Head of caudate nucleus (tissue), 42 donors: Measurements from ENCODE around the gene NTMT1.
A peak's percentile ranks its signal among the peaks of the same experiment; 100 is the strongest.

Experiments
- DNase-seq, 42 donors: peaks; one replicate each; pipeline versions ENCODE4 v3.0.0 to v3.0.0-alpha.2; 2020 to 2021; ENCODE audit warnings: mixed read lengths in 7 of 42
- intact Hi-C: fragments of 100-400 bp; cut with DNase I; formaldehyde crosslinking; loops from one replicate; pipeline ENCODE4 v1.15.0; 2022

Gene NTMT1

DNA sequence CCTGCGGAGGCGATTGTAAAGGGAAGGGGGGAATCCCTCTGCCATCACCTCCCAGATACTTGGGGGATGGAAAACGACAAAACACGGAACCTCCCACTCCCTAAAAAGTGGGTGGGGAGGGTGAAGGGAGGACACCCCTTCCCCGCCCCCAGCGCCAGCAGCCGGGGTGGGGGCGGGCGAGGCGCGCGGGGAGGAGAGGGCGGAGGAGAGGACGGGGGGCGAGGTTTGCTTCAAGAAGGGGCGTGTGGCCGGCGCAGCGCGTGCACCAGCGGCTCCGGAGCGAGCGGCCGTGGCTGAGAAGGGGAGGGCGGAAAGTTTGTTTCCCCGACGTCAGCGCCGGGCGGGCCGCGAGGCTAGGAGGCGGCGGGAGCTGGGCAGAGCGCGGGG lies 39.4 kb downstream of the NTMT1 start, which contains the start of gene PRRX2:
Gene PRRX2, plus strand, starts transcription at position 259 of the 387 bp plus-strand sequence. CDS start 221 bp downstream, outside the sequence.
- peak in 1 of 42 donors; percentile 27 for DNase-seq

DNA sequence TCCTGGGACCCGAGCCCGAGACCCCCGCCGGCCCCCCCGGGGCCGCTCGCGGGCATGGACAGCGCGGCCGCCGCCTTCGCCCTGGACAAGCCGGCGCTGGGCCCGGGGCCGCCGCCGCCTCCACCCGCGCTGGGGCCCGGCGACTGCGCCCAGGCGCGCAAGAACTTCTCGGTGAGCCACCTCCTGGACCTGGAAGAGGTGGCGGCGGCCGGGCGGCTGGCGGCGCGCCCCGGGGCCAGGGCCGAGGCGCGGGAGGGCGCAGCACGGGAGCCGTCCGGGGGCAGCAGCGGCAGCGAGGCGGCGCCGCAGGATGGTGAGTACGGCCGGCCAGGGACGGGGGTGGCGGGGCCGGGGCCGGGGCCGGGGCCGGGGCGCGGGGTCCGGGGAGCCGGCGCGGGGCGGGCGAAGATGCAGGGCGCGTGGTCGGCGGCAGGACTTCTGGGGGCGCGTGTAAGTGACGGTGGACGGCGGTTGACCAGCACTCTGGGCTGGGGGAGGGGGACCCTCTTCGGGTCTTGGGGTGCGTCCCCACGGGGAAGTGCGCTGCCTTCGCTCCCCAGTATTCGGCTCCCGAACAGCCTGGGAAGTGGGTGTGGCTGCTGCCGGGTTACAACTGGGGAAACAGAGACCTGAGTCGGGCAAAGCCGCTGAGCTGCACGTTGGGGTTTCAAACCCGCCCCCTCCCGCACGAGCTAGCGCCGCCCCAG lies 40.0 kb downstream of the NTMT1 start:
- no peak for DNase-seq
- intact Hi-C loops: no loop called here

More for the DNA sequence above, 39.4 kb downstream of the NTMT1 start, which contains the start of gene PRRX2:
- intact Hi-C loops: no loop called here

DNA sequence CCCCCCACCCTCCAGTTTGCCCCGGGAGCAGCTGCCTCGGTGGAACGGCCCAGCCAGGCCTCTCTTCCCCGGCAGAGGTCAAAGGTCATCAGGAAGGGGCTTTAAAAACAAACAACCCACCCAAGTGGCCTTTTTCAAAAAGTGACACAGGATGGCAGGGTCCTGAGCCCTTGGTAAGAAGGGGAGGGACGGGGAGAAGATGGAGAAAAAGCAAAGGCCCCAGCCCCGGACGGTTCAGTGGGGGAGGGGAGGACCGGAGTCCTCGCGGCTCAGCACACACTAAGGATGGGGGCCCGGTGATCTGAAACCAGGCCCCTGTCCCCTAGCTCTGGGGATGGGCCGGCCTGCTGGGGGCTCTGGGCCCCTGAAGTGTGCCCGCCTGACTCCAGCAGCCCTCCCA lies 40.6 kb downstream of the NTMT1 start:
- intact Hi-C loops: no loop called here

DNA sequence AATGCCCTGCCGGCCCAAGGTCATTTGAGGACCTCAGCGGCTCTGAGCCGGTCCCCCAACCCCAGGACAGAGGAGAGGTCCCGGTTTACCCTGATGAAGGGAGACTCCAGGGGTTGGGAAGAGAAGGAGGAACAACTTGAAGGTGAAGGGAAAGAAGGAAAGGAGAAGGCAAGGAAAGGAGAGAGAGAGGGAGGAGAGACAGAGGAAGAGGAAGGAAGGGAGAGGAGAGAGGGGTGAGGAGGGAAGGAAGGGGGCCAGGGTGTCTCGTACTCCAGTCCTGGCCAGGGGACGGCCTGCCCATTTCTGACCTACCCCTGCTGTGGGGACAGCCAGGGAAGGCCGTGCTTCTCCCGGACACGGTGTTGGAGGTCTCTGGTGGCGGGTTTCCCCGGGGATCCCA lies 41.4 kb downstream of the NTMT1 start:
- intact Hi-C loops: no loop called here

More for the DNA sequence above, 40.6 kb downstream of the NTMT1 start:
- no peak for DNase-seq

DNA sequence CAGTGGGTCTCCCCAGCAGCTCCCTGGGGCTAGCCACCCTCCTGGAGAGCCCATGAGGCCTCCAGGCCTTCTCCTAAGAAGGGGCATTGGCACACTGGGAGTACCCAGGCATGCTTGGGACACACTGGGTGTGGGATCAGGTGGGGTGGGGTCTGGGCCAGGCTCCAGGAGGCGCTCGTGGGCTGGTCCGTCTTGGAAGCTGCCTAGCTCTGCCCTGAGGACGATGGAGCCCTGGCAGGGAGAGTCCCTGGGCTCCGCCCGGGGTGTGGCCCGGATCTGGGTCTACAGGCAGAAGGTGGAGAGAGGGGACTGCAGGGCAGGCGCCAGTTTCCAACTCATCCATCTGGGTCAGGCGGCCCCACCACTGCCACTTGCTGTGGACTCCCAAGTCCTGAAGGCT lies 41.9 kb downstream of the NTMT1 start:
- DNase-seq: no peak
- intact Hi-C loops: no loop called here

More for the DNA sequence above, 41.4 kb downstream of the NTMT1 start:
- no peak for DNase-seq

DNA sequence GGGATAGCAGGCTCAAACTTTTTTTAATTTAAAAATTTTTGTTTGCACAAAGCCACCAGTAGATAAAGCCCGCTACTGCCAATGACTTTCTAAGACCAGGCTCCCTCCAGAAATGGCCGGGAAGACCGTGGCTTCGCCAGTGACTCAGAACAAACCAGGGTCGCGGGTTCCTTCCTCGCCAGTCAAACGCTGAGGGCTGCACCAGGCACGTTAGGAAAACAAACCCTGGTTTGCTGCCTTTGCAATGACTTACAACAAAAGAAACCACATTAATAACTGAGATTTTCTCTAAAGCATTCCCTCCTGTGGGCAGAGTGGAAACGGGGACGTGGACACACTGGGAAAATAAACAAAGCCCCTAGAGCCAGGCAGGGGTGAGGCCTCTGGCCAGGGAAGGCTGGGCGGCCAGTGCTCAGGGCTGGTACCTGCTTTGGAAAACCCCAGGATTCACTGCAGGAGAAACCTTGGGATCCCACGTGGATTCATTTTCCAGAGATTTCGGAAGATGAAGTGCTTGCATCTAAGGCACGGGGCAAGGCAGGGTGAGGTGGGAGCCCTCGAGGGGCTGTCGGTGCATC lies 43.3 kb downstream of the NTMT1 start:
- intact Hi-C loops: no loop called here
- no peak for DNase-seq

DNA sequence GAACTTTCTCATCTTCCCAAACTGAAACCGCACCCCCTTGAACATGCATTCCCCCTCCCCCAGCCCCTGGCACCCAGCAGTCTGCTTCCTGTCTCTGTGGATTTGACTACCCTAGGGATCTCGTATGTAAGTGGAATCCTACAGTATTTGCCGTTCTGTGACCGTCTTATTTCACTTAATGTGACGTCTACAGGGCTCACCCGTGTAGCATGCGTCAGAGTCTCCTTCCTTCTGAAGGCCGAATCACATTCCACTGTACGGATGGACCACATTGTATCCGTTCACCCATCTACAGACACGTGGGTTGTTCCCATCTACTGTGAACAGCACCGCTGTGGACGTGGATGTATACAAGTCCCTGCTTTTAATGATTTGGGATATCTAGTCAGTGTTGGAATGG lies 44.0 kb downstream of the NTMT1 start:
- intact Hi-C loops: no loop called here
- no peak for DNase-seq

DNA sequence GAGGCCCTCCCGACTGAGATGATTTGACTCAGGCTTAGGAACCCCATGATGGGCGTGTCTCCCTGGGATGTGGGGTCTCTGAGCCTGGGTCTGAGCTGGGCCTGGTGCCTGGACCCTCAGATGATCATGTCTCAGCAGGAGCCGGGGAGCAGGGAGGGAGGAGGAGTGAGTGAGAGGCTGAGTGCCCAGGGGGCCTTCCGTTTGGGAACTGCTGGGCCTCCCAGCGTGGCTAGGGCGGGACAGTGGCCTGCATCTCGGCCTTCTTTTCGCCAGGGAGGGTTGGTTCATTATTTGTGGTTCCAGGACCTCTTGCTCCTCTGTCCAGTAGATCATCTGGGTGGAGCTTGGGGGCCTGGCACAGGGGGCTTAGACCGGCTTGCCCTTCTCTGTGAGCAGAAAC lies 45.1 kb downstream of the NTMT1 start:
- intact Hi-C loops: no loop called here
- no peak for DNase-seq

DNA sequence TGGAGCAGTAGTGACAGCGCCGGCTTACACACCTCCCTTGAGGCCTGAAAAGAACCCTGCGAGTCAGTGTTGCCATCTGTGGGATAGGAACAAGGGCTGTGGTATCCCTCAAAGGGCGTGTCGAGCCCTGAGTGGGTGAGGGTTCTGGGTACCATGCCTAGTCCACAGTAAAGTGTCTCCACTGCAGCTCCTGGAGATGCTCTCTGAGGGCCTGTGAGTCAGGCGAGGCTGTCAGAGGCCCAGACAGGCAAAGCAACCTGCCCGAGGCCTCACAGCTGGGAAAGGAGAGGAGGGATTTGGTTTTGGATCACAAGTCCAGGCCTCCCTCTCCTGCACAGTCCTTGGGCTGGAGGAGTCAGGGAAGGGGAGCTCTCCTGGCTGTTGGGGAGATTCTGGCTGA lies 45.6 kb downstream of the NTMT1 start:
- DNase-seq: no peak
- intact Hi-C loops: no loop called here

DNA sequence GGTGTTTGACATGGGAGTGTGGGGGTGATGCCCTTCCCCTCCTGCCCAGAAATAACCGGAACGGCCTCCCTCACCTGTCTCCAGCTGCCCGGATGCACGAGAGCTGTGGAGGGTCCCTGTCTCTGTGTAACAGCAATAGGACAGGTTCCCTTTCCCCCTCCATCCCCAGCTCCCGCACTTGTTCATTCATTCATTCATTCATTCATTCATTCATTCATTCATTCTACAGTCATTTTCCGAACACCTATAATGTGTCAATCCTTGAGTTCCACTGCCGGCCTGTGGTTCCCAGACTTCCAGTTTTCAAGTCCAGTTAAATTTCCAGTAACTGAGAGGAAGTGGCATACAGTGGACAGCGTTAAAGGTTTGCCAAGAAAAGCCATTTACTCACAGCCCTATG lies 46.7 kb downstream of the NTMT1 start:
- DNase-seq: no peak
- intact Hi-C loops: no loop called here

DNA sequence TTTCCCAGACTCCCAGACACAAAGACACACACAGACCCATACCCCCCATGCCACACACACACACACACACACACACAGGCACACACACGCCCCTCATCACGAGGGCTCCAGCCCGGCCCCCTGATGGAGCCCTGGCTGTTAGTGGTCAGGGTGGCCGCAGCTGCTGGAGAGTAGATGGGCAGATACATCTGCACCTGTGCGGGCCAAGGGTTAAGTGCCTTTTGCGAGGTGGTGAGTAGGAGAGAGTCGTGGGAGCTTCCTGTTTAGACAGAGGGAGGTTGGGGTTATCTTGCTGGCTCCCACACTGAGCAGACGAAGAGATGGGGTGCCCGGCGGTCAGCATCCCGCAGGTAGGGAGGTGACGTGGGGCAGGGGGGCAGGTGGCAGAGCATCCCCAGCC lies 47.6 kb downstream of the NTMT1 start:
- intact Hi-C loops: no loop called here
- no peak for DNase-seq

DNA sequence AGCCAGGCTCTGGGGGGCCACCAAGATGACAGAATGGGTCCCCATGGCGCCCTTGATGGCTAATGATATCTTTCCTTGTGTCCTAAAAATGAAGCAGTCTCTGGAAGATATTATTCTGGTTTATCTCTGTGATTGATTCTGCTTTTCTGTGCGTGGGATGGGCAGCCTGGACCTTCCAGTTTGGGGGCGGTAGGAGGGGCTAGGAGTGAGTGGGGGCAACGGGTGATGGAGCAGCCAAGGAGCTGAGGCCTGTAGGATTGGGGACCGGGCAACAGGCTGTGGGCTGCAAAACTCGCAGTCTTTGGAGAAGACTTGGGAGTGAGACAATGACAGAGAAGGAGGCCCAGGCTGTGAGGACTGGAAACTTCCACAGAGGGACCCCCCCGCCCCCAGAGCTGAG lies 48.3 kb downstream of the NTMT1 start:
- intact Hi-C loops: no loop called here
- no peak for DNase-seq

DNA sequence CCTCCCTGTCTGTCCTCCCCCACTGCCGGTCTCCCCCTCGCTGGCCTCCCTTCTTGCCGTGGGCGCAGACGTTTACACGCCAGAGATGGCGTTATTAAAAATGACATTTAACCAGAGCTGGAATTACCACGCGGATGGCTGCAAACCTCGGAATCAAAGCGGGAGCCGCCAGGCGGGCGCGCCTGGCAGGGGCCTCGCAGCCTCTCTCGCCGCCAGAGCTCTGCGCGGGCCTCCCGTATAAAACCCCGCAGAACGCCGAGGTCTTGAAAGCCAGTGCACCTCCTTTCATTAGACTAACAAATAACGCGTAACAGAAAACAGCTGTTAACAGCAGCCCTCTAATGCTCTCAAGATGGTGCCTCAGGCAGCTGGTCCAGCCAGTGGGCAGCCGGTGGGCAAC lies 49.7 kb downstream of the NTMT1 start:
- no peak for DNase-seq
- intact Hi-C loops: no loop called here

DNA sequence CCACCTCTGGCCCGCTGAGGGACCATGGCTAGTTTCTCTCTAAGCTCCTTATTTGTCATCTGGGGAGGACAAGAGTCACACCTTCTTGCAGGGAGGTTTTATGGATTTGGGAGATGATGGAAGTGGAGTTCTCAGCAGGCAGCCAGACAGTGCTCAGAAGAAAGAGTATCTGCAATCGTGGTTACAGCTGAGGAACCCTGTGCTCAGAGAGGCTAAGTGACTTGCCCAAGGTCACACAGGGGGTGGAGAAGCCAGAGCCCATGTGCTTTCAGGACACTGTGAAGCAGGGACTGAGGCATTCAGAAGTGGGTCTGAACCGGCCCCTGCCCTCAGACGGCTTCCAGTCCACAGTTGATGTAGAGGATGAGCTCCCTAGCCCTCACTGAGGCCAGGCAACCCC lies 50.3 kb downstream of the NTMT1 start:
- intact Hi-C loops: no loop called here
- DNase-seq: no peak

DNA sequence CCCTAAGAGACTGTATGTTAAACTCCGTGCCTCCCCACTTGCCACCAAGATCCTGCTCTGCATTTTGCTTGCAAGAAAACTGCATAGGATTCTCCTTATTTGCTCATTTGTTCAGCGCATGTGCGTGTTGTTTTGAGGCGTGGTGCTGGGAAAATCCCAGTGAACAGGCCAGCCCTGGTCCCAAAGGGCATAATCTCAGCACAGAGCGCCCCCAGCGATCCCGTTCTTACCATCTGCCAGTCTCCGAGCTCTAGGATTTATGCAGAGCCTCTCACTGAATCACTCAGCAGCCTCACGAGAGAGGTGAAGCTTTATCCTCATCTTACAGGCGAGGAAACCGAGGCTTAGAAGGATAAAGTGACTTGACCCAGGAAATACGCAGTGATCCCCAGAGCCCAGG lies 51.0 kb downstream of the NTMT1 start:
- intact Hi-C loops: no loop called here
- no peak for DNase-seq

DNA sequence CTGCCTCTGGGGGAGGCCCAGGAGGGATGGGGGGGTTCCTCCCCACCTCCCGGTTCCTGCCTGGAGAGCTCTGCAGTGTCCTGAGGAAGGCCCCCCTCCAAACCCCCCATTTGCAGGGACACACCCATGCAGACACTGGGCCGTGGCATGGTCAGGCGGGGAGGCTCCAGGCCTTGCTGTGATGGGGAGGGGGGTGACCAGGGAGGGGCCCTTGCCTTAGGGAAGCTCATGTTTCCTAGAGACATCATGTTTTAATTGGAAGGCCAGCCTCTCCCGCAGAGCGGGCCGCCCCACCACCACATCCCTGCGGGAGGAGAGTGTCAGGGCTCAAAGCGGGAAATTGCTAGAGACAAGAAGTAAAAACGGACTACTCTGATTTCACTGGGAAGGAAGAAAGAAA lies 51.5 kb downstream of the NTMT1 start:
- intact Hi-C loops: no loop called here
- DNase-seq: no peak

DNA sequence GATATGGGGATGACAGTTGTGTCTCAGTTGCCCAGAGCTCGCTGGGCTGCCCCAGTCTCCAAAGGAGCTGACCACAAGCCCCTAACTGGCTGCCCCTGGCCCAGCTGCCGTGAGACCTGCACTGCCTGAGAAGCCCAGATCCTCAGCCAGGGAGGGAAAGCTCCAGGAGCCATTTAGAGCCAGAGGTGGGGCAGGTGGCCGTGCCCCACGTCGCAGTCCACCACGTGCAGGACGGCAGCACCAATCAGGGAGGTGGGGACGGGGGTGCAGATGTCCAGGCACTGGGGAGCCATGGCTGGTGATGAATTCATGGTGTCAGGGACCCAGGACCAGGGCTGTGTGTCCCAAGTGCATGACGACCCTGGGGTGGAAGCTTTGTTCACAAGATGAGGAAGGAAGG lies 52.9 kb downstream of the NTMT1 start:
- DNase-seq: no peak
- intact Hi-C loops: no loop called here

DNA sequence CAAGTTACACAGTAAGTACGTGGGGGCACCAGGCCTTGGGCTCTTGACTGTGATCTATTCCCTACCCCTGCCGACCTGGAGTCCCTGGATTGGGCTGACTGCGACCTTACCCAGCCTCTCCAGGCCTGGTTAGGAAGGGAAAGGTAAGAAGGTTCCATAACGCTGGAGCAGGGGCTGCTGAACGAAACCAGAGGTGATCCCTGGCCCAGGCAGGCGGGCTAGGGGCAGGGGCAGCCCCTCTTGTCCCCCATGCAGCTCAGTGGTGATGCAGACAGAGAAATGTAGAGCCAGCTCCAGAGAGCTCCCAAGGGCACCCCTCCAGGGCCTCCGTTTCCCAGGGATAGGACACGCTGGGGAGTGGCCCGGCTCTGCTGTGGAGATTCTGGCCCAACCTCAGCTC lies 53.6 kb downstream of the NTMT1 start:
- intact Hi-C loops: no loop called here
- no peak for DNase-seq

DNA sequence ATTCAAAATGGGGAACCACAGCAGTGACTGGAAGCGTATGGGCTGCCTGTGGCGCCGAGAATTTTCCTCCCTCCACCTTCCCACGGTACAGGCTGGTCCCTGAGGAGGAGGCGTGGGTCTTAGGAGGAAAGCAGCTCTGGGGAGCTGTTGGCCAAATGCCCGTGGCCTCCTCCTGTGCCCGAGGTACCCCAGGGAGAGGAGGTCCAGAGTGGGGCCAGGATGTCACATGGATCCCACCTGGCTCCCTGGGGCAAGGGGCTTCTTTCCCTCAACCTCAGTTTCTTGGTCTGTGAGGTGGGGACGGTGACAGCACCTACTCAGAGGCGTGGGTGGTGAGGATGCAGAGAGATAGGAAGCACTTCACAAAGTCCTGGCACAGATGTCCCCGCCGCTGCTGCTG lies 56.0 kb downstream of the NTMT1 start:
- no peak for DNase-seq
- intact Hi-C loops: no loop called here

DNA sequence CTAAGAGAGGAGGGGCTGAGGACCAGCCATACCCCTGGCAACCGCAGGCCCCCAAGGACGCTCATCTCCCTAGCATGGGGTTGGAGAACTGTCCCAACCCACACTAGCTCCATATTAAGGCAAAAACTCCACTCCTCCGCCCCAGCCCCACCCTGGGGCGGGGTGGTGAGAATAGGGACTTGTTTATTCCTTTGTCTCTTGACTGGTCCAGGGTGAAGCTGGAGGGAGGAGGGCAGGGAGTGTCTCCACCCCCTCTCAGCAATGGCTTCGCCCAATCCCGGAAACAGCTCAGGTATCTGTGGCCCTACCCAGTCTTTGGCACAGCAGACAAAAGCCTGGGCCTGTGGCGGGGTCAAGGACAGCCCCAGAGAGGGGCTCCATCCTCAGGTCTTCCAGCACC lies 56.4 kb downstream of the NTMT1 start:
- intact Hi-C loops: no loop called here
- DNase-seq: no peak

DNA sequence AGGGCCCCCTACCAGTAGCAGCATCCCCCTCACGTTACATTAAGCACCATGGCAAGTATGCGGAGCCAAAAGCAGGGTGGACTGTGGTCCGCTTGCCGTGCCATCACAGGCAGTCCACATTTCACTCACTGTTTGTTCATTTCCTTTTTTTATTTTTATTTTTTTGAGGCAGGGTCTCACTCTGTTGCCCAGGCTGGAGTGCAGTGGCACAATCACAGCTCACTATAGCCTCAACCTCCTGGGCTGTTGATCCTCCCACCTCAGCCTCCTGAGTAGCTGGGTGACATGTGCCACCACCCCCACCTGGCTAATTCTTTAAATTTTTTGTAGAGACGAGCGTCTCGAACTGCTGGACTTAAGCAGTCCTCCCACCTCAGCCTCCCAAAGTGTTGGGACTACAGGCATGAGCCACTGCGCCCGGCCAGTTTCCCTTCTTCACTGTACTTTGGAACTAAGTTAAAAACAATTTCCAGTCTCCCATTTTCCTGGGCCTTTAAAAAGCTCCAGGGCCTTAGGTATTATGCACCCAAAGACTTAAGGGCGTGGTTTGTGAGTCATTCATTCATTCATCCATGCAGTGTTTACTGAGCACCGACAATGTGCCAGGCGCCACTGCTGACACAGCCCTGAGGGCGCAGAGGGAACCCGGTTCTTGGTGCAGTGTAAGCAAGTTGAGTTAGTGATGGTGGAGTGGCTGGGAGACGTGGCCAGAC lies 59.4 kb downstream of the NTMT1 start:
- no peak for DNase-seq

More for the DNA sequence above, 59.4 kb downstream of the NTMT1 start:
- intact Hi-C loops: no loop called here
